GM19035 (cell line): ENCODE results near the gene PLEKHA5.
"Not testable (repeated sequence)": the region's sequence is repeated elsewhere in the genome, so short reads cannot be mapped to it uniquely, and the experiment has no call there.

Experiments
- ATAC-seq: cut with Tn5 transposase; IDR thresholded peaks from one replicate; pipeline ENCODE4 v1.9.1; 2021; ENCODE audit not compliant: unreplicated experiment

The PLEKHA5 gene

DNA sequence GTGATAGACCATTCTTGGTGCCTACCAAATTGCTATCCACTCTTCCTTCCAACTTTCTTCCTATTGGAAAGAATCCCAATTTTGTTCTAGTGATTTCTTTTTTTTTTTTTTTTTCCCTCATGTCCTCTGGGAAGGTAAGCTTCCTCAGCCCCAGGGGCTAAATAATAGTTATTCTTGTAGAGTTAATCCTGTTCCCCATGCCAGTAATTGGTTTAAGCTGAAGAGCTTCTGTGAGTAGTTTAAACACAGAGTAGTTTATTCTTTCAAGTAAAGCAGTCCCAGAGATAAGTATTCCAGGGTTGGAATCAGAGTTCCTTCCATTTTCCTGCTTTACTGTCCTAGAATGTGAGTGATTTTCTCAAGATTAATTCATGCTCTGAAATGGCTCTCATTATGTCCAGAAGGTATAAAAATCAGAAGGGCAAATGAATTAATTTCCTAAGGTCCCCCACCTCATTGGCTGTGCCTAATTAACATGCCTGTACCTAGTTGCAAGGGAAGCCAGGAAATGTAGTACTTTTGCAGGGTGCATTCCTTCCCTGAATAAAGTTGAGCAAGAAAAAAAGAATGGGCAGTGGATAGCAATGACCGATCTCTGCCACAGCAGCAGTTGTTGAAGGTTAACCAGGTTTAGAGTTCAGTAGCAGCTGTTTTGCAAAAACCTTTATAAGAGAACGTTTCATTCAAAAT, 97.8 kb downstream of the PLEKHA5 start:
- no peak for ATAC-seq

DNA sequence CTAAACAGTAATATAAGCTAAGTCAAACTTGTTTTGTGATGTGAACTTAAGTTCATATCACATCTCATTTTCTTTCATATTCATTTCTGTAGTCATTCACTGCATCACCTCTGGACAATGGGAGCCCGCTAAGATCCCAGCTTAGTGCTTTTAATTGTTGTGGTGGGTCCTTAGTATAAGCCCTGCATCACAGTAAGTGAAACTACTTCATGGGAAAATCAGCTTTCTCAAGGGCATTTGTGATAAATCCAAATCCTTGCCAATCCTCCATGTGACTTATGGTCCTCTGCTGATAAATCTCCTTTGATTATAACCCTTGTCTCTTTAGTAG, 98.3 kb downstream of the PLEKHA5 start:
- no peak for ATAC-seq

DNA sequence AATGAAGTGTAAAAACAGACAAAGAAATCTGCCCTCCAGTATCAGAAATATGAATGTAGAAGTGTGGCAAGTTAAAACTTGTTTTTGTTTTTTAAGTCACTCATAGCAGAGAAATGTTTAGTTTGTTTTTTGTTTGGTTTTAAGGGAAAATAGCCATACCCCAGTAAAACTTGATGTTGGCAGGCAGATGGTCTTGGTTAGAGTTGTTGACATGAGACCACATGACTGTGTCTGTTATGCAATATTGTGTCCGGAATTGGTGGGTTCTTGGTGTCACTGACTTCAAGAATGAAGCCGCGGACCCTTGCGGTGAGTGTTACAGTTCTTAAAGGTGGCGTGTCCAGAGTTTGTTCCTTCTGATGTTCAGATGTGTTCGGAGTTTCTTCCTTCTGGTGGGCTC, 99.5 kb downstream of the PLEKHA5 start:
- not testable (repeated sequence) for ATAC-seq

DNA sequence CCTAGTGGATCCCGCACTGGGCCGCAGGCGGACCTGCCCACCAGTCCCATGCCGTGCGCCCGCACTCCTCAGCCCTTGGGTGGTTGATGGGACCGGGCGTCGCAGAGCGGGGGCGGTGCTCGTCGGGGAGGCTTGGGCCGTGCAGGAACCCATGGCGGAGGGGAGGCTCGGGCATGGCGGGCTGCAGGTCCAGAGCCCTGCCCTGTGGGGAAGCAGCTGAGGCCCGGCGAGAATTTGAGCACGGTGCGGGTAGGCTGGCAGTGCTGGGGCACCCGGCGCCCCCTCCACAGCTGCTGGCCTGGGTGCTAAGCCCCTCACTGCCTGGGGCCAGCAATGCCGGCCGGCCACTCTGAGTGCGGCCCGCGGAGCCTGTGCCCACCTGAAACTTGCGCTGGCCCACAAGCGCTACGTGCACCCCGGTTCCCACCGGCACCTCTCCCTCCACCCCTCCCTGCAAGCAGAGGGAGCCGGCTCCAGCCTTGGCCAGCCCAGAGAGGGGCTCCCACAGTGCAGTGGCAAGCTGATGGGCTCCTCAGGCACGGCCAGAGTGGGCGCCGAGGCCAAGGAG, 100.8 kb downstream of the PLEKHA5 start:
- ATAC-seq: no peak

DNA sequence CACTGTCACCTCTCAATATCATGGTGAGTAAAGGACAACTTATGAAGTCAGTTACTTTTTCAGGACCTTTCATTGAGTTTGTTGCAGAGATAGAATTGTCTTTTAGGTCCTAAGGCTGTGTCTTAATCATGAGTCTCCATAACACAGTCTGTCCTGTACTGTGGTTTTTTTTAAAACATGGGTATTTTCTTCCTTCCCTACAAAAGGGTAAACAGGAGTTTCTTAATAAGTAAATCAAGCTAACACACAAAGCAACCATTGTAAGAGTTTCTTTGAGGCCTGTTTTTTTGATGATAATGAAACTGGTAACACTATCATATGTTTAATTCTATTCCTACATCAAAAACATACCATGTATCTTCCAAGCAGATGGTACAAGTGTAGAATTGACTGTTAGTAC, 101.4 kb downstream of the PLEKHA5 start:
- ATAC-seq: no peak

DNA sequence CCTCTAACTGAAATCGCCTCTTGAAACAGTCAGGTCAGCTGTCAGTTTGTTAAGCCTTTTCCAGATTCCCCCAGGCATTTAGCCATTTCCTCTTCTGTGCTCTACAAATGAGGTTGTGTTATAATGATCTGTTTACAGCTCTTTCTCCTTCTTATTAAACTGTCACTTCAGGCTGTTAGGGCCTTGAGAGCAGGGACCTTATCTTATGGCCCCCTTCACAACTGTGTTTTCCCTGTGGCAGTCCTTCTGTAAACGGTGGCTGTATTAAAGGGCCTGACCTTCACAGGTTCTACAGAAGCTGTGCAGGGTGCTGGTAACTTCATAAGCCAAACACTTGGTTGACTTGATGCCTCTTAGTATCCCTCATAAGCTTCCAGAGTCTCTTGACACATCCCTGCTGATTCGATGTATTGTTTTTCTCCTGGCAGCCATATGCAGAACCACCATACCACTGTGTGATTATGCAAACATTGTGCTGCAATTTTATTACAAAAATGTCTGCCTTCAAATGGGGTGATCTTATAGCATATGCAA, 104.7 kb downstream of the PLEKHA5 start:
- no peak for ATAC-seq

DNA sequence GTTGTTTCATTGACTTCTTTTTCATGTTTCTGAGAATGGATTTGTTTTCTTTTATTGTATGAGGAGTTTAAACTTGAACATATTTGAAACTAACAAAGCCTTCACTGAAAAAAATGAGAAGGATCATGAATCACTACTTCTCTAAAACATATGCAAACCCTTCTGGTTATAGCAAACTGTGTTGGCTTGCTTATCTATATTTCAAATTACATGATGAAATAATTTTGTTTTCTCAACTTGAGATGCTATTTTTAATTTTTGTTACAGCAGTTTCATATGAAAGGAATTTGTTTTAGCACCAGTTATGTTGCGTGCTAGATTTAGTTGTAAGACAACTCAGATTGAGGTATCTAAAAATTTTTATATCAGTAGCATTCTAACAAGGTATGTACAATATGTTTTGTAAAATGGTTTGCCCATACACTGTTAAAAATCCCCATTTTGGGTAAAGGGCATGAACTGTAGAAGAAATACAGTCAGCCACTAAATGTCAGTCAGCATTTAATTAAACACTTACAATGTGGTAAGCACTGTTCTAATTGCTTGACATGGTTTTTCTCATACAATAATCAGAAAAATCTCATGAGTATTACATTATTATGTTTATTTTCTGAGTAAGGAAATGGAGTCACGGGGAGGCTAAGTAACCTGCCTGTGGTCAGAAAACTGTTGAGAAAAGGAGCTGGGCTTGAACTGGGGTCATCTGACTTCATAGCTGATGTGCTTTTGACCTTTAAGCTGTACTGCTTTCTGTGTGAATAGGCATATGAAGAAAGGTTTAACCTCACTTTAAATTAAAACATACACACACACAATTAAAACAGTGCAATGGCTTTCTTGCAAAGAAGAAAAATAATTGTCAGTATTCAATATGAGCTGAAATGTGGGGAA, 105.7 kb downstream of the PLEKHA5 start:
- no peak for ATAC-seq

DNA sequence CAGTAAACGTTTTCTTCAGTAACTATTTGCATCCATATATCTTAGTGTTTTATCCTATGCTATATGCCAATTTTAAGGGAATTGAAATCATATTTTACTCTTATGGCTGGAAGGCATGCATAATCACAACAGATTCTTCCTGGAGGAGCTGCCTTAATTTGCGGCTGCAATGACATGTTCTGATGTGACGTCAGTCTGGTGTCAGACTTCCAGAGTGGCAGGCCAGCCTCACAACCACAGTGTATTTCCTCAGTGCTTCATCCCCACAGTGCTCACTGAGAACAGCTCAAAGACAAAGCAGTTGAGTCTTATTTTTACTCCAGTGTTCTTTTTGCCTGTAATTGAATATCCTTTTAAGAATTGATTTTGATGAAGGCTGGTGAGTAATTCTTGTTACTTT, 107.1 kb downstream of the PLEKHA5 start:
- no peak for ATAC-seq

DNA sequence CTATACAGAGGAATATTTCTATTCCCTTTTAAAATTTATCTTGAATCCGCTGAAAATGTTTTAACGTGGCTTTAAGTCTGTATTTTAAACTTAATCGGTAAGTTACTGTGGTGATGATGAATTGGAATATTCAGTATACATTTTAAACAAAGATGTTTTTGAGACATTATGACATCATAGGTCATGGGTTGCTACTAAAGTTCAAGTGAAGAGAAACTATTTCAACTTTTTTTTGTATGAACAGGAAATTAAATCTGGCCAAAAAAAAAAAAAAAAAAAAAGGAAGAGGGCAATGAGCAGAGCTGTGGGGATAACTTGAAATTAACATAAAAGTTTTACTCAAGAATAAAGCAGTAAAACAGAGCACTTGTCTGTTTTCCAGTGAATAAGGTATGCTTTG, 109.0 kb downstream of the PLEKHA5 start:
- no peak for ATAC-seq

DNA sequence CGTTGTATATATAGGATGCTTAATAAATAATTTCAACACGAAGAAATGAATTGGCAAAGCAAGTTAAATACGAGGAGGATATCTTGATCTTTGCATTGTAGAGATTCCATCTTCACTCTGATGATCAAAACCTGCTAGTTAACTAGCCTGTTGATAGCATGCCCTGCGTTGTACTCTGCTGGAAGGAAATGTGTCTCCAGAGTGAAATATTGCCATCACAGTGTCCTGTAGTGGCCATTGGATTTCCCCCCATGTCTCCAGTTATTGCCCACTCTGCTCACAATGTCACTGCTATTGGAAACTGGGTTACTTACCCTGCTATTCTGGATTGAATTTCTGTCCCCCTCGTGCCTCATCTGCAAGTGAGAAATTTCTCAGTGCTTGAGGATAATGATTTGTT, 109.6 kb downstream of the PLEKHA5 start:
- no peak for ATAC-seq

- ATAC-seq: no peak
These were observed 110.2 kb downstream of the PLEKHA5 start for GRCh38 chr12:19239616-19240234.

GRCh38 chr12:19242581-19242980, 113.0 kb downstream of the PLEKHA5 start:
- ATAC-seq: no peak

DNA sequence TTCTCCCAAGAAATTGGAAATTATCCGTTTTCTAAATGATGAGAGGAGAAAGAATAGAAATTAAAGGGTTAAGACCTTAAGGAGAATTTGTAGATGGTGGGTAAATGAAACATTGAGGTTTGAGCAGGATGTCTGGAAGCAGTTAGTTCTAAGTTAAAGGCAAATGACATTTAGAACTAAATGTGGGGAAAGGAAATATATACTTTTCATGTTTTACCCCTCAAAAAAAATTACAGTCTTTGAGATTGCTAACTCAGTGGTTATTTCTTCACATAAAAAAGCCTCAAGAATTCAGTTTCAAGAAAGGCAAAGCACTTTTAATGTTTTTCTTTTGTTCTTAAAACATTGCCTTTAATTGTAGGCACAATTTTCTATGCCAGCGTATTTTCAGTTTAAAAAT, 114.0 kb downstream of the PLEKHA5 start:
- no peak for ATAC-seq

DNA sequence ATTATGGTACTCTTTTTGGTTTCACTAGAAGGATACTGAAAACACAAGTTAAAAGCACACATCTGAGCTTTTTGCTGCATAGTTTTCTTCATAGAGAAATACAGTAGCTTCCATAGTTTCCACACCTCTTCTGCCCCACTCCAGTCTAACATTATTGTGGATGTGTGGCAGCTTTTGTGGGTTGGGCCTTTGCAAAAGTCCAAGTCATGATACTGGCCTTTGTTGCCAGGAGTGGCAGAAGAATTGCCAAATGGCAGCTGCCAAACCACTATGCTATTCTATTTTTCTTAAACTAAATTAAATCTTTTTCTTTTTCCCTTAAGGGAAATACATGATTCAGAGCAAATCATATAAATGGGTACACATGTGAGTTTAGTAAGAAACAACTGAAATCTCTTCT, 114.8 kb downstream of the PLEKHA5 start:
- no peak for ATAC-seq

DNA sequence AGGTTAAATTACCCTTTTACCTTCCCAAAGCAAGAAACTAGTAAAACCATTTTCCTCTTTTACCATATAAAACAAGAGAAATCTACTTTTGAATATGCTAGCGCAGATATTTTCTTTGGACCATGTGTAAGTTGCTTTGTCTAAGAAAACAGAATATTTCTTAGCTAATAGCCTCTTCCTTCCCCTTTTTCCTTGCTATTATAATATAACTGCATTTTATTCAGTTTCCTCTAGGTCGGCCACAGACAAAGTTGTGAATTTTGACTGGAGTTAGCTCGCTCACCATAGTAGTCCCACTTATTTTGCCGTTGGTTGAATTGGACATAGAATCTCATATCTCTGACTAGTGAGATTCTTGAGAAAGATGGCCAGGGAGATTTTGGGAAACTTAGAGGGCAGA, 115.6 kb downstream of the PLEKHA5 start:
- ATAC-seq: no peak

DNA sequence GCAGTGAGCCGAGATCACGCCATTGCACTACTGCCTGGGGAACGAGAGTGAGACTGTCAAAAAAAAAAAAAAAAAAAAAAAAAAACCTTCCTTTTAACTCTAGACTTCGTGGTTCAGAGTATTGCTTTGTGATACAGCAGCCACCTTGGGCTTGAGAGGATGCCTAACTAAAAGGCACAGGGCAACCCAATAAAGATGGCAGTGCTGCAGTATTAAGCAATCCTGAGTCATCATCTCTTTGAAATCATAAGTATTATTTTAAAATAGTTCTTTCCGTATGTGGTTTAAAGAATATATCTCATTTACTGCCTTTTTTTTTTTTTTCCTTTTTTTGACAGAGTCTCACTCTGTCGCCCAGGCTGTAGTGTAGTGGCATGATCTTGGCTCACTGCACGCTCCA, 116.1 kb downstream of the PLEKHA5 start:
- ATAC-seq: no peak

GRCh38 chr12:19246933-19247332, 117.4 kb downstream of the PLEKHA5 start:
- no peak for ATAC-seq

GRCh38 chr12:19248929-19249602, 119.5 kb downstream of the PLEKHA5 start:
- ATAC-seq: no peak

GRCh38 chr12:19251481-19252132, 122.1 kb downstream of the PLEKHA5 start:
- no peak for ATAC-seq

- no peak for ATAC-seq
These were observed 130.6 kb downstream of the PLEKHA5 start for GRCh38 chr12:19260135-19260534.
